Brain microvascular endothelial cell (primary cell): Measurements from ENCODE around the gene TRAPPC2.

Experiments used
- DNase-seq: peaks from one replicate; pipeline ENCODE4 v3.0.0-alpha.2; 2020
- H3K27ac ChIP-seq: fragments of 250-450 bp; sonication (Bioruptor Pico); 2 replicates; pipeline ENCODE4 v1.5.1; 2020; ENCODE audit warnings: mild to moderate bottlenecking, moderate library complexity
- H3K27me3 ChIP-seq: fragments of 250-450 bp; sonication (Bioruptor Pico); replicated peaks from 2 replicates; pipeline ENCODE4 v1.5.1; 2020; ENCODE audit warnings: mild to moderate bottlenecking
- H3K36me3 ChIP-seq: fragments of 250-450 bp; sonication (Bioruptor Pico); replicated peaks from 2 replicates; pipeline ENCODE4 v1.5.1; 2020; ENCODE audit warnings: mild to moderate bottlenecking
- H3K4me3 ChIP-seq: 2 replicates; pipeline ENCODE4 v1.5.1; 2011; ENCODE audit warnings: low read depth, mild to moderate bottlenecking, control low read depth, low read length, moderate library complexity
- CTCF ChIP-seq: IDR thresholded peaks from 2 replicates; pipeline ENCODE4 v1.5.1; 2011; ENCODE audit warnings: low read depth, mild to moderate bottlenecking, moderate library complexity, low read length, control low read depth, inconsistent platforms; ENCODE audit errors: missing control alignments
- in situ Hi-C: cut with HindIII; loops from 2 replicates; pipeline ENCODE4 v1.10.0; 2017; ENCODE audit warnings: low sequenced_read_pairs, low pct_ligation_motif_present

Gene TRAPPC2

GRCh38 chrX:13716455-13716854 lies 18.0 kb downstream of the TRAPPC2 start:
- no peaks in the 10 kb centered on the region for H3K27me3 ChIP-seq
- H3K27ac ChIP-seq: no peak overlapping the region
- peaks cover 14% of the 10 kb centered on the region for H3K36me3 ChIP-seq
- H3K4me3 ChIP-seq: no peak overlapping the region
- no peak for DNase-seq
- no peak for TF ChIP-seq CTCF
- in situ Hi-C loops: no loop called here

GRCh38 chrX:13711141-13711540 lies 23.3 kb downstream of the TRAPPC2 start:
- Histone ChIP-seq H3K27ac (no peak overlapping the region), H3K36me3 (peaks cover 12% of the 10 kb centered on the region), H3K27me3 (no peaks in the 10 kb centered on the region), H3K4me3 (no peak overlapping the region)
- in situ Hi-C loops: no loop called here
- no peak for TF ChIP-seq CTCF
- no peak for DNase-seq

DNA sequence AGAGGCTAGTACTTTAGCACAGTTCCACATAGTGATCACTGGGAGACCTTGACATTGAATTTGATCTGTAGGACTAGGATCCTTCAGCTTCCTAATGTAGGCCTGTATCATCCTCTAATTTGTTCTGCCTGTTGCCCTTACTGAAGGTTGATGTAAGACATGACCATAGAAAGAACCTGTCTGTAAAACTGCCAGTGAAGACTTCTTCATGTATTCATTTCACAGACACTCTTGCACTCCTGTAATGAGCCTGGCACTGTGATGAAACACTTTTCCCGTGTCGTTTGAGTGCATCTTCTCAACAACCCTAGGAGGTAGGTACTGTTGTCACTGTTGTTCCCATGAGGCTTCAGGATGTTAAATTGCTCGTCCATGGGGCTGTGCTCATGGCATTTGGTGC lies 30.8 kb downstream of the TRAPPC2 start:
- DNase-seq: no peak
- Histone ChIP-seq H3K27ac (no peak overlapping the region), H3K4me3 (no peak overlapping the region), H3K36me3 (no peaks in the 10 kb centered on the region), H3K27me3 (no peaks in the 10 kb centered on the region)
- in situ Hi-C loops: no loop called here
- TF ChIP-seq CTCF: no peak

- no peak for DNase-seq
- H3K4me3 ChIP-seq: no peak overlapping the region
- TF ChIP-seq CTCF: no peak
- H3K27ac ChIP-seq: no peak overlapping the region
- in situ Hi-C loops: no loop called here
- no peaks in the 10 kb centered on the region for H3K27me3 ChIP-seq
- H3K36me3 ChIP-seq: no peaks in the 10 kb centered on the region
Observed at GRCh38 chrX:13703135-13703534, 31.3 kb downstream of the TRAPPC2 start.

DNA sequence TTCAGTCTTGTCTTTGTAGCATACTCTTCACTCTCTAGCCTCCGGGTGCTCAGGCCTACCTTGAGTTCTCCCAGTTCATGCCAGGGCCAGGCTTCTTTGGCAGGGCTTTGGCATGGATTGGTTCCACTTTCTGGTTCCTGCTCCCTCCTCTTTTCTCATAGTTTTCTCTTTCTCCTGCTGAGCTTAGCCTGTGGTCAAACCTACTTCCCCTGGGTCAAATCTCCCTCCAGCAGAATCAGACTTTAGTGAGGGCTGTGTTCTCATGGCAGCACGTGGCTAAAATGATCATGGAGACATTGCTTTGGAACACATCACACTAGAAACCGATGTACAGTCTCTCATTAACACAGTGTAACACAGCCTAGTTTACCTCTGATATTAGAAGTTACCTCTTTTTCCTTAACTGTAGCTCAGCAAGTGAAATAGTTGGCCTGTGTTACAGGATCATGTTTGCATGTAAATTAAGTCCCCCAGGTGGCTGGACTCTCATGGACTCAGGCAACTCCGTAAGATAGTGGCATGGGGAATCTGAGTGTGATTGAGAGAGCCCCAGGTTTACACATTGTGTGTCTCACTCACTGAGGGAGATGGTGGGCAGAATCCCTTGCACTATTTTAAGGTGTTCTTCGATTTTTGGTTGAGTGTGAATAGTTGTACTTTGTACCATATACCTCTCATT lies 32.2 kb downstream of the TRAPPC2 start:
- in situ Hi-C loops: no loop called here
- no peak for DNase-seq
- no peak for TF ChIP-seq CTCF
- no peak overlapping the region for H3K27ac ChIP-seq
- H3K27me3 ChIP-seq: no peaks in the 10 kb centered on the region
- no peak overlapping the region for H3K4me3 ChIP-seq
- H3K36me3 ChIP-seq: no peaks in the 10 kb centered on the region

DNA sequence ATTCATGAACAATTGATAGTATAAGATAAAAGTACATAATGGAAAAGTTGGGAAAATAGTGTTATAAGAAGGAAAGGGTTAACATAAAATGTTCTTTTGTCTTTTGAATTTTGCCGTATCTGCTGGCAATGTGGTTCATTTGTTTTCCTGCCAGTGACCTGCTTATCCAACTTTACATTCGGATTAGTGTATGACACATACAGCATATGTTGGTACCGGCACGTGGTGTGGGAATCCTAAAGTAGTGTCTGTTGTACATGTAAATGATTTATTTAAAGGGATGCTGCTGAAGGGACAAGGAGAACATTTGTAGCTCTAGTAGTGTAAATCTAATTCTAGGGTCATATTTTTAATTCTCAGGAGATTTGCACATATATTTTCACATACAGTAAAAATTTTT lies 34.0 kb downstream of the TRAPPC2 start:
- Histone ChIP-seq H3K36me3 (no peaks in the 10 kb centered on the region), H3K27ac (no peak overlapping the region), H3K4me3 (no peak overlapping the region), H3K27me3 (no peaks in the 10 kb centered on the region)
- DNase-seq: no peak
- in situ Hi-C loops: no loop called here
- TF ChIP-seq CTCF: no peak
